ENCODE results near the gene ZCCHC9. TPM values are rescaled to one million over a fixed set of nuclear protein-coding genes. Genes with fewer than 3 reads are reported as not detected.

The ZCCHC9 gene
- total RNA-seq, 6 experiments from 2014 or later: 26.8 to 33.9 (median 31.7) TPM

GRCh38 chr5:81297531-81297930 lies 3.9 kb upstream of the ZCCHC9 start:
- Mint-ChIP-seq H3K36me3 (ENCODE audit: low read depth) (peaks cover 20% of the 10 kb centered on the region), H3K27ac (no peak overlapping the region), H3K4me1 (ENCODE audit: low read depth) (peaks cover 30% of the 10 kb centered on the region), H3K9me3 (peaks cover under 1% of the 10 kb centered on the region), H3K4me3 (no peak overlapping the region), H3K27me3 (ENCODE audit: insufficient read depth) (peaks cover 3% of the 10 kb centered on the region)
- TF ChIP-seq, protein P1, sequence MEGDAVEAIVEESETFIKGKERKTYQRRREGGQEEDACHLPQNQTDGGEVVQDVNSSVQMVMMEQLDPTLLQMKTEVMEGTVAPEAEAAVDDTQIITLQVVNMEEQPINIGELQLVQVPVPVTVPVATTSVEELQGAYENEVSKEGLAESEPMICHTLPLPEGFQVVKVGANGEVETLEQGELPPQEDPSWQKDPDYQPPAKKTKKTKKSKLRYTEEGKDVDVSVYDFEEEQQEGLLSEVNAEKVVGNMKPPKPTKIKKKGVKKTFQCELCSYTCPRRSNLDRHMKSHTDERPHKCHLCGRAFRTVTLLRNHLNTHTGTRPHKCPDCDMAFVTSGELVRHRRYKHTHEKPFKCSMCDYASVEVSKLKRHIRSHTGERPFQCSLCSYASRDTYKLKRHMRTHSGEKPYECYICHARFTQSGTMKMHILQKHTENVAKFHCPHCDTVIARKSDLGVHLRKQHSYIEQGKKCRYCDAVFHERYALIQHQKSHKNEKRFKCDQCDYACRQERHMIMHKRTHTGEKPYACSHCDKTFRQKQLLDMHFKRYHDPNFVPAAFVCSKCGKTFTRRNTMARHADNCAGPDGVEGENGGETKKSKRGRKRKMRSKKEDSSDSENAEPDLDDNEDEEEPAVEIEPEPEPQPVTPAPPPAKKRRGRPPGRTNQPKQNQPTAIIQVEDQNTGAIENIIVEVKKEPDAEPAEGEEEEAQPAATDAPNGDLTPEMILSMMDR (IDR thresholded peaks at IDR 0.05): no peak
- no peak for DNase-seq

DNA sequence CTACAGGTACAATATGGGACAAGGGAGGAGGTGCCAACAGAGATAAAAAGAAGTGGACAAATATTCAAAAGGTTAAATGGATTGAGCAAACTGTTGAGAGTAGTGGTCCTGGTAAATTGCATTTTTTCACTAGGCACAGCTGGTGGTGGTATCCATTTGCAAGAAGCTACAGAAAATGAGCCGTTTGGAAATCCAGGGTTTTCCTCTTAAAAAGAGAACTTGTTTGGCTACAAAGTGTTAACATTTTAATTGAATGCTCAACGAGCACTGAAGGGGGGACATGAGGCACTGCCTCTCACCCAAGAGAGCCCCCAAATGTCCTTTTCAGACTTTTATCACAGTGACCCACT lies 491 bp upstream of the ZCCHC9 start:
- peak overlapping the region; percentile 96 for H3K4me3 Mint-ChIP-seq
- peaks cover 3% of the 10 kb centered on the region for H3K27me3 Mint-ChIP-seq (ENCODE audit: insufficient read depth)
- H3K4me1 Mint-ChIP-seq (ENCODE audit: low read depth): peaks cover 42% of the 10 kb centered on the region
- peaks cover 13% of the 10 kb centered on the region for H3K36me3 Mint-ChIP-seq (ENCODE audit: low read depth)
- peak overlapping the region; percentile 96 for H3K27ac Mint-ChIP-seq
- TF ChIP-seq, protein P1 (IDR thresholded peaks at IDR 0.05): no peak
- no peaks in the 10 kb centered on the region for H3K9me3 Mint-ChIP-seq
- DNase-seq: no peak

DNA sequence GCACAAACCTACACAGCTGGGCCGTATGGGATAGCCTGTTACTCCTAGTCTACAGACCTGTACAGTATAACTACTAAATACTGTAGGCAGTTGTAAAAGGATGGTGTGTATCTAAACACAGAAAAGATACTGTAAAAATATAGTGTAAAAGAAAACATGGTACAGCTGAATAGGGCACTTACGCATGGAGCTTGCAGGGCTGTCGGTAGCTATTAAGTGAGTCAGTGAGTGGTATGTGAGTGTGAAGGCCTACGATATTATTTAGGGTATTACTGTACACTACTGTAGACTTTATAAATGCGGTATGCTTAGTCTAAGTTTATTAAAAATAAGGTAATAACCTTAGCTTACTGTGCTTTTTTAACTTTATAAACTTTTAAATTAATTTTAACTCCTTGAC lies 1.2 kb downstream of the ZCCHC9 start:
- Mint-ChIP-seq H3K27me3 (ENCODE audit: insufficient read depth) (peaks cover 3% of the 10 kb centered on the region), H3K4me3 (peak overlapping the region; percentile 96), H3K9me3 (no peaks in the 10 kb centered on the region), H3K36me3 (ENCODE audit: low read depth) (peaks cover 13% of the 10 kb centered on the region), H3K27ac (peak overlapping the region; percentile 96; the same call in 1 of the 2 replicates), H3K4me1 (ENCODE audit: low read depth) (peaks cover 42% of the 10 kb centered on the region)
- TF ChIP-seq, protein P1 (IDR thresholded peaks at IDR 0.05): no peak
- no peak for DNase-seq

GRCh38 chr5:81303563-81303962 lies 2.2 kb downstream of the ZCCHC9 start:
- TF ChIP-seq, protein P1 (IDR thresholded peaks at IDR 0.05): no peak
- peak overlapping the region; percentile 37 for H3K4me3 Mint-ChIP-seq
- H3K27me3 Mint-ChIP-seq (ENCODE audit: insufficient read depth): peaks cover 3% of the 10 kb centered on the region
- H3K36me3 Mint-ChIP-seq (ENCODE audit: low read depth): peaks cover 11% of the 10 kb centered on the region
- H3K9me3 Mint-ChIP-seq: no peaks in the 10 kb centered on the region
- DNase-seq: peak; percentile 90
- peak overlapping the region; percentile 51 for H3K27ac Mint-ChIP-seq
- peaks cover 35% of the 10 kb centered on the region for H3K4me1 Mint-ChIP-seq (ENCODE audit: low read depth)

- H3K36me3 Mint-ChIP-seq (ENCODE audit: low read depth): peaks cover 8% of the 10 kb centered on the region
- no peak overlapping the region for H3K27ac Mint-ChIP-seq
- no peaks in the 10 kb centered on the region for H3K9me3 Mint-ChIP-seq
- H3K4me3 Mint-ChIP-seq: no peak overlapping the region
- DNase-seq: no peak
- TF ChIP-seq, protein P1 (IDR thresholded peaks at IDR 0.05): no peak
- H3K4me1 Mint-ChIP-seq (ENCODE audit: low read depth): peaks cover 13% of the 10 kb centered on the region
- peaks cover 3% of the 10 kb centered on the region for H3K27me3 Mint-ChIP-seq (ENCODE audit: insufficient read depth)
These were observed 4.4 kb downstream of the ZCCHC9 start for GRCh38 chr5:81305785-81306184.

DNA sequence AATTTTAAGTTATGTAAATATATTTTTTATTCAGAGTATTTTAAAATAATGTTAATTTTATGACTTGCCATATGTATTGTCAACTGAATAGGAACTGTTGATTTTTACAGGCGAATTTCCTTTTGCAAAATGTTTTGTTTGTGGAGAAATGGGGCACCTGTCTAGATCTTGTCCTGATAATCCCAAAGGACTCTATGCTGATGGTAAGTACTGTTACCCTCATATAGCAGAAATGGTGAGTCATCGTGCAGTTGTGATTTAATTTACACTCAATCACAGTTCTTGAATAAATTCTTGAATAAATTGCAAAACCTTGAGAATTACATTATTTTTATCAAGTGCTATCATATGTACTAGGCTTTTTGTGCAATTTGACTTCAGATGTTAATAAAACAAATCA lies 7.4 kb downstream of the ZCCHC9 start:
- Mint-ChIP-seq H3K4me1 (ENCODE audit: low read depth) (peaks cover 5% of the 10 kb centered on the region), H3K27me3 (ENCODE audit: insufficient read depth) (no peaks in the 10 kb centered on the region), H3K4me3 (no peak overlapping the region), H3K27ac (no peak overlapping the region), H3K36me3 (ENCODE audit: low read depth) (peaks cover 29% of the 10 kb centered on the region), H3K9me3 (no peaks in the 10 kb centered on the region)
- DNase-seq: no peak
- TF ChIP-seq, protein P1 (IDR thresholded peaks at IDR 0.05): no peak
